NCI-H345 treated with DMSO at 0.1 percent for 48 hours (cell line): ENCODE data around the gene CAT.

Experiments used
- DNase-seq: peaks from one replicate; lab custom pipeline; 2025; ENCODE audit not compliant: unreplicated experiment; lab: John Stamatoyannopoulos, UW

The CAT gene

DNA sequence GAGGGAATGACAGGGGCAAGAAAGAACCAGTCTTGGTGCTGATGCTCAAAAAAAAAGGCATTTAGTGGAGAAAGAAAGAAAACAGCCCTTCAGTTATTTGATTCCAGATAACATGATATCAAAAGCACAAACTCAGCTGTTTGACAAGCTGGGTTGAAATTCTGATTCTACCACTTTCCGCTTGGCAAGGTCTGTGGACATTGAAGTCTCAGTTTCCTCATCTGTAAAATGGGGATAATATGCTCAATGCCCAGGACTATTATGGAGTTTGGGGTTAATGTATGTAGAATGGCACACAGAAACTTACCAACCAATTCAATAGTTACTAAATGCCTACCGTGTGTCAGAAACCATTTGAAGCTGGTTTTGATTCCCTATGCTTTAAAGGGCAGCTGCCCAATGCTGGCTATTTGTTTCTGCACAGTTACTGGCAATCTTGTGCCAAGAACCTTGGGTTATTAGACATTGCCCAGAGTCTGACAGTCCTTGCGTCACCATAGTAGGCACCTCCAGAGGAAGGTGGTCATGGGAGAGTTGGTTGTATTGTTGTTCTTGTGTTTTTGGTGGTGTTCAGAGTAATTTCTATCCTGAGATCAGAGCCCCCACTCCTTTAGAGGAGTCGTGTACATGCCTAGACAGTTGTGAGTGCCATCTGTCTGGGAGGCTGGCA is 55.3 kb downstream of the CAT start:
- DNase-seq: no peak

GRCh38 chr11:34495239-34495723 is 56.5 kb downstream of the CAT start:
- DNase-seq: no peak

GRCh38 chr11:34495724-34496377 is 57.1 kb downstream of the CAT start:
- DNase-seq: peak; percentile 73

DNA sequence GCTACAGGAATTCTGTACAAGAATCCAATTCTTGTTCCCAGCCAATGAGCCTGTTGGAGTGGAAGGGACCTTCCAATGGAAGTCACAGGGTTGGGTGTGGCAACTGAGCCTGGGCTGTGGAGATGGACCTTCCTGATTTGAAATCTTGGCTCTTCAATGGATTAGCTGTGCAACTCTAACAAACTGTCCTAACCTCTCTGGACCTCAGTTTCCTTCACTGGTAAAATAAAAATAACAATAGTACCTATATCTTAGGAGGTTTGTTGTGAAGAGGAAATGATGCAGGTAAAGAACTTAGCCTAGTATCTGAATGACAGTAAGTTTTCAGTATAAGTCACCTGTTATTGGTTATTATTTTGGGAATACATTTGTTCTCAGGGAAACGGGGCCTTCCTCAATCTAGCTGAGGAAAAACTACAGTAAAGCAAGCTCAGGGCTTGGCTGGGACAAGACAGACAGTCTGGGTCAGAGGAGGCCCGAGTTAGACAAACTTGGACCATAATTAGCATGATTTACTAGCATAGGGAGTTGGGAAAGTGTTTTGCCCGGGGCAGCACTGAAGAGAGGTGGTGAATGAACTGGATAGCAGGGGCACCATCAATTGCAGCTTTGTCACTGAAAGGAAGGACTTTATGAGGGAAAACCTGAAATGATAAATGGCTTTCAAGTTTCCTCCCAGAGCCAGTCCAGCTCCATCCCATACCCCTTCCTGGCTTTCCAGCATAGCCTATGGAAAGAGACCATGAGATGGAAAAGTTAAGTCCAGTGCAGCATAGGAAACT is 61.2 kb downstream of the CAT start:
- no peak for DNase-seq

DNA sequence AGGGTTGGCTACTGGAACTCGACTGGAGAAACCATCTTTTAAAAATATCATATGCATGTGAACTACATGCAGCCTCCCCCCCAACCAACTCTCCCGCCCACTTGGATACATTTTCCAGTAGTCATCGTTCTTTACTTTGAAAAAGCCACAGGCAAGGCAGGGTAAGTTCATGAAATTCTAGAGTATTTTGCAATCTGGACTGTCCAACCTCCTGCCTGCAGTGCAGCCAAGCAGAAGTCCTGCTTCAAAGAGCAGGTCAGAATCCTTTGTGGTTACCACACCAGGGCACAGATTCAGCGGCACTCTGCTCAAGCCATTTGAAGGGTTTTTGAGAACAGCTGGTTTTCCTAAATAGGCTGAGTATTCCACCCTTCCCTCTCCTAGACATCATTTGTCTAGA is 62.8 kb downstream of the CAT start:
- DNase-seq: no peak

DNA sequence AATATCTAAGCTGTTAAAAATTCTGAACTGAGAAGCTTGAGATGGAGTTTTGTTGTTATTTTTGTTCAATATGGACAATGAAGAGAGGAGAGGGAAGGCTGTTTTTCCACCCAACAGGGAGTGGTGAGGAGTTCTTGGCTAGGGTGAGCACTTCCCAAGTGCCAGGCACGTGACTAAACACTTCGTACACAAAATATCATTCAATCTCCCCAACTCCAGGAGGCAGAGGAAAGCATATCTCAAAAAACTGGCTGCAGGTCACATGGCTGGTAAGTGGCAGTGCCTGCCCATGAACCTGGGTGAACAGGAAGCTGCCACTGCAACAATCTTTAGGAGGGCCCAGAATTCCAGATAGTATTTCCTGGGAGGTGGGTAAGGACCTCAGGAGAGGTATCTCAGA is 63.2 kb downstream of the CAT start:
- no peak for DNase-seq

DNA sequence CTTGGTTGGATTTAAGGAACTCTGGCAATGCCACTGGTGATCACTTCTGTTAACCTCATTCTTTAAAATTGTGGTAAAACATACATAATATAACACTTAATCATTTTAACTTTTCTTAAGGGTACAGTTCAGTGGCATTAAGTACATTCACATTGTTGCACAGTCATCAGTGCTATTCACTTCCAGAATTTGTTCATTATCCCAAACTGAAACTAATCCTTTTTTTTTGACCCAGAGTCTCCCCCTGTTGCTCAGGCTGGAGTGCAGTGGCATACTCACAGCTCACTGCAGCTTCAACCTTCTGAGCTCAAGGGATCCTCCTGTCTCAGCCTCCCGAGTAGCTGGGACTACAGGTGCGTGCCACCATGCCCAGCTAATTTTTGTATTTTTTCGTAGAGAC is 64.2 kb downstream of the CAT start:
- no peak for DNase-seq

DNA sequence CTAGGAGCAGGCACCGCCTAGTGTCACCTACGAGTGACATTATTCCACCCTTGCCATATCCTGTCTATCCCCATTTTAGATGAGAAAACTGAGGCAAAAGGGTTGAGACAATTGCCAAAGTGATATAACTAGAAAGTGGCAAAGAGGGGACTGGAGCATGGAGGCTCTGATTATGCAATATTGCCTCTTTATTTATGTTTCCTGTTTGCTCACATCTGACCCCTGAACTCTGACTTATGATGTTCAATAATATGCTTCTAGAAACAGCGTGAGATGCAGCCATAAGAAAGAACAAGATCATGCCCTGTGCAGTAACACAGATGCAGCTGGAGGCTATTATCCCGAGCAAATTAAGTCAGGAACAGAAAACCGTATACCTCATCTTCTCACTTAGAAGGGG is 67.1 kb downstream of the CAT start:
- no peak for DNase-seq

DNA sequence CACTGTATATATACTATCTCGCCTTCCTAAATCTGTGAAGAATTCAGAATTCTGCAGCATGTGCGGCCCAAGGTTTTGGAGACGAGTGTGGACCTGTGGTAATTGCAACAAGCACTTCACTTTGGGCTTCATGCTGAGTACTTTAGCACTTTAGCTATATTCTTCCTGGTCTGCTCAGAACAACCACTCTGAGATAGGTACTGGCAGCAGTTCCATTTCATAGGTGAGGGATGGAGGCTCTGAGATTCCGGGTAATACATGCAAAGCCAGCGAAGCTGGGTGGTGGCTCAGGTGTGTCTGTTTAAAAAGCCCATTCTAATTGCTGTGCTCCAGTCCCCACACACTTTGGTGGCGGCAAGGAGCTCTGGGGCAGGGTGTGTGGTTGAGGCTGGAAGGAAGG is 68.4 kb downstream of the CAT start:
- DNase-seq: no peak

DNA sequence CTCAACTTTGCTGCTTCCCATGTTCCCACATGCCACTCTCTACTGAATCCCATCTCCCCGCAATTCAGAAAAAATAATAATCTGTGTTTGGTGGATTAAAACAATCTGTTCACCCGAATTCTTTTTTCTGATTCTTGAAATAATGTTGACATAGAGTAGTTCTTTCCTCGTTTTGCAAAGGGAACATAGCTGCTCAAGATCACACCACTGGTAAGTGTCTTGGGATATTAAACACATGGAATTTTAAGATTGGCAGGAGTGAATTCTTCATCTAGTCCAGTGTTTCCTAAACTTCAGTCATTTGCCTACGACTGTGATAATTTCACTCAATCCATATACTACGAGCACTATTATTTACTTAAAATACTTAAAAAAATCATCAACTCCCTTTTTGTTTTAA is 68.9 kb downstream of the CAT start:
- DNase-seq: no peak

DNA sequence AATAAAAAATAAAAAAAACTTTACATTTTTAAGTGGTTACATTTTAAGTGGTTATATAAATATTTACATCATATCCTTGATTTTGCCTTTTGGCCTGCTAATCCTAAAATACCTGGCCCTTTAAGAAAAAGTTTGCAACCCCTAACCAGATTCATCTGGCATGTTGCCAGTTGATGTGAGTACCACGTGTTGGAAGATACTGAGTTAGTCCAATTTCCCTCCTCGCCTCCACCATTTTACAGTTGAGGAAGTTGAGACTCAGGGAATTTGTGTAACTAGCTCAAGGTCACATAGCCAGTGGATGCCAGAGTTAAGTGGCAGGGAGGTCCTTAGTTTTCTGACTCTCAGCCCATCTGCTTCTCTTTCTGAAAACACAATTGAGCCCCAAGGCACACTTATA is 69.8 kb downstream of the CAT start:
- no peak for DNase-seq

- no peak for DNase-seq
Measured at GRCh38 chr11:34509336-34509876, 70.7 kb downstream of the CAT start.

GRCh38 chr11:34510218-34510617 is 71.5 kb downstream of the CAT start:
- DNase-seq: no peak

DNA sequence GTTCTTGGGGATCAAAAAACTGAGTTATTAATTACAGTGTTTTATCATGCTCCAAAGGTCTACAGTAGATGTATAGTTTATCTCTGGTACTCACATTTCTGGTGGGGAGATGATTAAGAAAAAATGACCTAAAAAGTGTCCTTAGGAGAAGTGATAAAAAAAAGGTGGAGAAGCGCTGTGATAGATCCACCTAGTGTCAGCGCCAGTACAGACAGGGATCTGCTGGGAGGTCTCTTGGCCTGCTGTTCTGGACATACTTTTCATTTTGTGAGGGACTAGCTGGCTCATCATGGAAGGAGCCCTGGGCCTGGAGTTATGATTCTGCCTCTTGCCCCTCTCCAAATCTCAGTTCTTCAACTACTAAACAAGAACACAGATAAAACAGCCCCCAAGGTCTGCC is 71.9 kb downstream of the CAT start:
- no peak for DNase-seq

- DNase-seq: no peak
Measured at GRCh38 chr11:34512840-34513681, 74.3 kb downstream of the CAT start.

DNA sequence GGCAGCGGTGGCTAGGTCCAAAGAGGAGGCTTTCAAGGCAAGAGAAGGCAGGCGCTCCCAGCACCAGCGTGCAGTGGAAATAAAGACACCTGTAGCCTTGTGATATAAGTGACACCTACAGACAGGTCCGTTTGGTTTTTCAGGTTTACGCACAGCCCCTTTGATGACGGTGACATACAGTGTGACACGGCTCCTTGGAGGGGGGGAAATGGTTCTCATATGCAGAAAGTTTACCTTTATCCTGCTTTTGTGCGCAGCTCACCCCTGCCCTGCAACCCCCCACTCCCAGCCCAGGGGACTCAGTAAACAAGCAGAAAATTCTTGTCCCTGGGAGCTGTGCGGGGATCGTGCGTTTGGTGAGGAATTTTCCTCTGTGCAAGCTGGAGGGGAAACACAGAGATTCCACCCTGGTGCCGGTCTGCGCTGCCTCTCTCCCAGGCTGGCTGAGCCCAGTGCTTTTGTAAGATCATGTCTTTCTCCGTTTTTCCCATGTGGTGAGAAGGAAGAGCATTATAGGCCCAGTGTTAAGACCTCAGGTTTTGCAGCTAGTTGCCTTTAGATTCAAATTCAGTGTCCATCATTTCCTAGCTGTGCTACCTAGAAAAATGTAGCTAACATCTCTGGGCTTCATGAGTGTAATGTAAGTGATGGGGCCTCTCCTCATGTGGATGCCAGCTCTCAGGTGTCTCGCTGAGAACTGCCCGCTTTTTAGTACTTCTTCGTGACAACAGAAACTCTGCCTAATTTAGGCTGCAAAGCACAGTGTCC is 75.1 kb downstream of the CAT start, which contains the start of gene ELF5:
ELF5 (minus strand) TSS at position 113 of the 768 bp plus-strand sequence. CDS start 8,045 bp downstream, outside the sequence.
- DNase-seq: no peak

DNA sequence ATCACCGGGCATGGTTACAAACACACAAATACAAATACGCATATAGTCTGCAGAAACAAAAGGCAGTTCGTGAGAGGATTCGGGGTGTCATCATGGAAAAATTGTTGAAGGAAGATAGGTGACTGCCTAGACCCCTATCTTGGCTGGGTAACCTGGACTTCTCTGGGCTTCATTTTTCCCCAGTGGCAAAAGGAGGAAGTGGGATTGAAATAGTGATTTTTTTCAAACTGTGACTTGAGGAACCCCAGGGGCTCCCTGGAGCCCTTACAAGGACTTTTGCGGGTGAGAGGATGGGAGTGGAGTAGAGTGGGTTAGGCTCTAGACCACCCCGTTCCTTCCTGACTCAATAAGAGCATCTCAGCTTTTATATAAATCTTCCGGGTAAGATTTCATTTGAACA is 75.9 kb downstream of the CAT start:
- DNase-seq: no peak

GRCh38 chr11:34516247-34517040 is 77.7 kb downstream of the CAT start:
- DNase-seq: no peak

DNA sequence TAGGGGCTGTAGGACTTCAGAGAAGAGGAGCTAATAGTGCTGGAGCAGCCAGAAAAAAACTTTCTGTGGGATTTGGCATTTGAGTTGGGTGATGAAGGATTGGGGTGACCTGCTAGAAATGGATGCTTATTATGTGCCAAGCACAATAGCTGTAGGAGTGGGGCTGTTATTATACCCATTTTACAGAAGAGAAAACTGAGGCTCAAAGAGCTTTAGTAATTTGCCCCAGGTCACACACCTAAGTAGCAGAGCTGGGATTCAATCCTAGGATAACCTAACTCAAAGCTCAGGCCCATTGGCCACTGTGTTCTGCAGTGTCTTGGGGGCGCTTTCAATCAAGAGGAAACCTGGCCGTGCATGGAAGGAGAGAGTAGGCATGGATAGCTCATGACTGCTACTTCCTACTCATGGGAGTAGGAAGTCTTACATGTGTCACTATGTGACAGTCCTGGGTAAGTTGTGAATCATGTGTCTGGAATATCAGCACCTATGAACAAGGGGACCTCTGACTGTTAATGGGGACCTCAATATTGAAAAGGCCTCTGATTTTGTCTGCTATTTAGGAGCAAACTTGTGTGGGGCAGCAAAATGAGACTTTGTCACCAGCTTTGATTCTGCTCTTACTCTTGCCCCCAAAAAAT is 81.0 kb downstream of the CAT start:
- DNase-seq: no peak
